Activated T-cell treated with anti-CD3 and anti-CD28 coated beads, Interleukin-2, amount 50 U/mL, for 24 hours (primary cell): ENCODE measurements around the gene IVL.

Experiments
- DNase-seq: peaks from one replicate; pipeline ENCODE4 v3.0.0-alpha.2; 2020
- H3K27ac Mint-ChIP-seq: 2 replicates; pipeline ENCODE4 v1.8.0; 2020; ENCODE audit warnings: mild to moderate bottlenecking, mixed read lengths
- H3K27me3 Mint-ChIP-seq: 2 replicates; pipeline ENCODE4 v1.8.0; 2020; ENCODE audit warnings: mixed read lengths
- H3K36me3 Mint-ChIP-seq: 2 replicates; pipeline ENCODE4 v1.8.0; 2020; ENCODE audit warnings: low read depth, mixed read lengths
- H3K4me1 Mint-ChIP-seq: 2 replicates; pipeline ENCODE4 v1.8.0; 2020; ENCODE audit warnings: low read depth, mixed read lengths
- H3K4me3 Mint-ChIP-seq: 2 replicates; pipeline ENCODE4 v1.8.0; 2020; ENCODE audit warnings: mild to moderate bottlenecking, moderate library complexity, mixed read lengths
- H3K9me3 Mint-ChIP-seq: 2 replicates; pipeline ENCODE4 v1.8.0; 2020; ENCODE audit warnings: mixed read lengths

IVL gene

GRCh38 chr1:152880316-152880715, 28.0 kb upstream of the IVL start:
- Mint-ChIP-seq H3K4me1 (peaks cover 2% of the 10 kb centered on the region), H3K27me3 (peaks cover 10% of the 10 kb centered on the region), H3K9me3 (no peaks in the 10 kb centered on the region), H3K27ac (no peak overlapping the region), H3K4me3 (no peak overlapping the region), H3K36me3 (no peaks in the 10 kb centered on the region)
- no peak for DNase-seq

- no peaks in the 10 kb centered on the region for H3K9me3 Mint-ChIP-seq
- H3K4me3 Mint-ChIP-seq = no peak overlapping the region
- DNase-seq = no peak
- peaks cover 2% of the 10 kb centered on the region for H3K4me1 Mint-ChIP-seq
- H3K27me3 Mint-ChIP-seq = peaks cover 7% of the 10 kb centered on the region
- no peaks in the 10 kb centered on the region for H3K36me3 Mint-ChIP-seq
- H3K27ac Mint-ChIP-seq = no peak overlapping the region
Measured at GRCh38 chr1:152880907-152881306, 27.4 kb upstream of the IVL start.

- no peak for DNase-seq
- H3K27ac Mint-ChIP-seq = no peak overlapping the region
- no peak overlapping the region for H3K4me3 Mint-ChIP-seq
- peaks cover 10% of the 10 kb centered on the region for H3K27me3 Mint-ChIP-seq
- H3K4me1 Mint-ChIP-seq = peaks cover 2% of the 10 kb centered on the region
- no peaks in the 10 kb centered on the region for H3K36me3 Mint-ChIP-seq
- H3K9me3 Mint-ChIP-seq = no peaks in the 10 kb centered on the region
Measured at GRCh38 chr1:152884085-152884484, 24.3 kb upstream of the IVL start.

DNA sequence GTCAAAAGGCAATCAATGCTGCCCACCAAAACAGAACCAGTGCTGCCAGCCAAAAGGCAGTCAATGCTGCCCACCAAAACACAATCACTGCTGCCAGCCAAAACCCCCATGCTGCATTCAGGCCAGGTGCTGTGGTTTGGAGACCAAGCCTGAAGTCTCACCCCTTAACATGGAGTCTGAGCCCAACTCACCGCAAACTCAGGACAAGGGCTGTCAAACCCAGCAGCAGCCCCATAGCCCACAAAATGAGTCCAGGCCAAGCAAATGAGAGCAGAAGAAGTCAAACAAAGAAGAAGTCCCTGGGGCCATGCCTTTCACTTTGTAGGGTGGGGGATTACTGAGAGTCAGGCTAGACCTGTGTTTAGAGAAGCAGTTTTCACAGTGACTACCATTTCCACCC, 23.8 kb upstream of the IVL start:
- H3K4me3 Mint-ChIP-seq = no peak overlapping the region
- H3K4me1 Mint-ChIP-seq = peaks cover 2% of the 10 kb centered on the region
- H3K9me3 Mint-ChIP-seq = no peaks in the 10 kb centered on the region
- peaks cover 11% of the 10 kb centered on the region for H3K27me3 Mint-ChIP-seq
- no peak overlapping the region for H3K27ac Mint-ChIP-seq
- H3K36me3 Mint-ChIP-seq = no peaks in the 10 kb centered on the region
- no peak for DNase-seq

DNA sequence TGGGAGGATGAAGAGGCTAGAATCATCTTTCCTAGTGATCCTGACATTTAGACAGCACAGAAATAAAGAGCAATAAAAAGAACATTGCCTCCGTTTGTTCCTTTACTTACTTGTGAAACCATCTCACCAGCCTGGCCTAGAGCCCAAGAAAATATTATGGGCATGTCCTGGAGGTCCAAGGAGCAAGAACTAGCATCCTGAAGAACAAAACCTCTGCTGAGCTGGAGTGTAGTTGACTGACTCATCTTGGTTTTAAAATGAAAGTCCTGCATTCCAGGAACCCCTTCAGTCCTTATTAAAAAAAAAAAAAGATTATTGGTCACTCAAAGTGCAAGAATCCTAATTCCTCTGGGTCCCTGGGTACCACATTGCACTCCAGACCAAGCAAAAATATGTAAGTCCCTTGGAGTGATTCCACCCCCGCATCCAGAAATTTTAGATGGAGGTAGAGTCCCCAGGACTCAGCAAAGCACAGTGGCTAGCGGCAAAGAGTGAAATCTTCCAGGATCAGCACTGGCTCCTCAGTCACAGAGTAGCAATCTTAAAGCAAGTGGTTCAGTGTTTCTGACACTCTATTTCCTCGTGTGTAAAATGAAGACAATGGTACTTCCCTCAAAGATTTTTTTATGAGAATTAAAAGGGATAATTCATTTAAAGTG, 23.3 kb upstream of the IVL start:
- Mint-ChIP-seq H3K27me3 (peaks cover 11% of the 10 kb centered on the region), H3K36me3 (no peaks in the 10 kb centered on the region), H3K27ac (no peak overlapping the region), H3K4me1 (peaks cover 2% of the 10 kb centered on the region), H3K4me3 (no peak overlapping the region), H3K9me3 (no peaks in the 10 kb centered on the region)
- DNase-seq = no peak

GRCh38 chr1:152886085-152886484, 22.3 kb upstream of the IVL start:
- no peak overlapping the region for H3K4me3 Mint-ChIP-seq
- no peak for DNase-seq
- peaks cover 11% of the 10 kb centered on the region for H3K27me3 Mint-ChIP-seq
- H3K4me1 Mint-ChIP-seq = no peaks in the 10 kb centered on the region
- H3K27ac Mint-ChIP-seq = no peak overlapping the region
- no peaks in the 10 kb centered on the region for H3K9me3 Mint-ChIP-seq
- no peaks in the 10 kb centered on the region for H3K36me3 Mint-ChIP-seq

GRCh38 chr1:152886758-152887409, 21.5 kb upstream of the IVL start:
- peaks cover 16% of the 10 kb centered on the region for H3K27me3 Mint-ChIP-seq
- H3K36me3 Mint-ChIP-seq = no peaks in the 10 kb centered on the region
- H3K27ac Mint-ChIP-seq = no peak overlapping the region
- H3K4me3 Mint-ChIP-seq = no peak overlapping the region
- no peaks in the 10 kb centered on the region for H3K4me1 Mint-ChIP-seq
- no peak for DNase-seq
- no peaks in the 10 kb centered on the region for H3K9me3 Mint-ChIP-seq

DNA sequence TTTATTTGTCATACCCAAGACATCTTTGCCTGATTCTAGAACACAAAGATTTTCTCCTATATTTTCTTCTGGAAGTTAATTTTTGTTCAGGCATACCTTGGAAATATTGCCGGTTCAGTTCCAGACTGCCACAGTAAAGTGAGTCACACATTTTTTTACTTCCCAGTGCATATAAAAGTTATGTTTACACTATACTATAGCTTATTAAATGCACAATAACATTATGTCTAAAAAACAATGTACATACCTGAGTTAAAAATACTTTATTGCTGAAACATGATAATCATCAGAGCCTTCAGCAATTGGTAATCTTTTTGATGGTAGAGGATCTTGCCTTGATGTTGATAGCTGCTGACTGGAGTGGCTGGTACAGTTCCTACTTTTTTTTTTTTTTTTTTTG, 20.2 kb upstream of the IVL start:
- no peaks in the 10 kb centered on the region for H3K9me3 Mint-ChIP-seq
- no peak overlapping the region for H3K4me3 Mint-ChIP-seq
- H3K36me3 Mint-ChIP-seq = no peaks in the 10 kb centered on the region
- no peaks in the 10 kb centered on the region for H3K4me1 Mint-ChIP-seq
- peaks cover 18% of the 10 kb centered on the region for H3K27me3 Mint-ChIP-seq
- DNase-seq = no peak
- H3K27ac Mint-ChIP-seq = no peak overlapping the region

GRCh38 chr1:152899027-152899426, 9.3 kb upstream of the IVL start:
- H3K9me3 Mint-ChIP-seq = no peaks in the 10 kb centered on the region
- H3K36me3 Mint-ChIP-seq = no peaks in the 10 kb centered on the region
- no peak for DNase-seq
- no peaks in the 10 kb centered on the region for H3K4me1 Mint-ChIP-seq
- no peak overlapping the region for H3K27ac Mint-ChIP-seq
- peaks cover 40% of the 10 kb centered on the region for H3K27me3 Mint-ChIP-seq
- H3K4me3 Mint-ChIP-seq = no peak overlapping the region

- H3K27ac Mint-ChIP-seq = no peak overlapping the region
- H3K4me3 Mint-ChIP-seq = no peak overlapping the region
- no peak for DNase-seq
- H3K36me3 Mint-ChIP-seq = no peaks in the 10 kb centered on the region
- H3K9me3 Mint-ChIP-seq = no peaks in the 10 kb centered on the region
- peaks cover 38% of the 10 kb centered on the region for H3K27me3 Mint-ChIP-seq
- no peaks in the 10 kb centered on the region for H3K4me1 Mint-ChIP-seq
Measured at GRCh38 chr1:152899883-152900282, 8.5 kb upstream of the IVL start.

DNA sequence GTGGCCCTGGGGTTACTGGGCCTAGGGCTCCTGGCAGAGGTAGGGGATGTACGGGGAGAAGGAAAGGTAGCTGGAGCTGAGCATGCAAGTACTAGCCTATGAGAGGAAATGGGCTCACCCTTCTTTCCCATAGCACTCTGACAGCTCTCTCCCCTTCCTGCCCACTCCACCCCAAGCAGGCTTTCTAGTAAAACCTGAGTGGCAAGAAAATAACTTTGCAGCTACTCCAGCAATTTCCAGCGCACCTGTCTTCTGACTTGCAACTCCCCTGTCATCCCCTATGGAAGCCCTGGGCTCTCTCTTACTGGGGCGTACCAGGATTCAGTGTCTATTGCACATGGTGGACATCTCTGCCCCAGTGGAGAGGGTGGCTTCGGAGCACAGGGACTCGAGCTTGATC, 6.7 kb upstream of the IVL start:
- peaks cover 50% of the 10 kb centered on the region for H3K27me3 Mint-ChIP-seq
- H3K4me3 Mint-ChIP-seq = no peak overlapping the region
- DNase-seq = no peak
- H3K4me1 Mint-ChIP-seq = no peaks in the 10 kb centered on the region
- no peaks in the 10 kb centered on the region for H3K9me3 Mint-ChIP-seq
- no peak overlapping the region for H3K27ac Mint-ChIP-seq
- no peaks in the 10 kb centered on the region for H3K36me3 Mint-ChIP-seq

- Mint-ChIP-seq H3K4me1 (peaks cover 3% of the 10 kb centered on the region), H3K27me3 (peaks cover 46% of the 10 kb centered on the region), H3K27ac (no peak overlapping the region), H3K9me3 (no peaks in the 10 kb centered on the region), H3K4me3 (no peak overlapping the region), H3K36me3 (no peaks in the 10 kb centered on the region)
- DNase-seq = no peak
Measured at GRCh38 chr1:152902636-152903035, 5.7 kb upstream of the IVL start.

- H3K4me1 Mint-ChIP-seq = peaks cover 9% of the 10 kb centered on the region
- no peaks in the 10 kb centered on the region for H3K36me3 Mint-ChIP-seq
- no peaks in the 10 kb centered on the region for H3K9me3 Mint-ChIP-seq
- H3K27ac Mint-ChIP-seq = no peak overlapping the region
- DNase-seq = no peak
- peaks cover 61% of the 10 kb centered on the region for H3K27me3 Mint-ChIP-seq
- H3K4me3 Mint-ChIP-seq = no peak overlapping the region
Measured at GRCh38 chr1:152904688-152905440, 3.5 kb upstream of the IVL start.

DNA sequence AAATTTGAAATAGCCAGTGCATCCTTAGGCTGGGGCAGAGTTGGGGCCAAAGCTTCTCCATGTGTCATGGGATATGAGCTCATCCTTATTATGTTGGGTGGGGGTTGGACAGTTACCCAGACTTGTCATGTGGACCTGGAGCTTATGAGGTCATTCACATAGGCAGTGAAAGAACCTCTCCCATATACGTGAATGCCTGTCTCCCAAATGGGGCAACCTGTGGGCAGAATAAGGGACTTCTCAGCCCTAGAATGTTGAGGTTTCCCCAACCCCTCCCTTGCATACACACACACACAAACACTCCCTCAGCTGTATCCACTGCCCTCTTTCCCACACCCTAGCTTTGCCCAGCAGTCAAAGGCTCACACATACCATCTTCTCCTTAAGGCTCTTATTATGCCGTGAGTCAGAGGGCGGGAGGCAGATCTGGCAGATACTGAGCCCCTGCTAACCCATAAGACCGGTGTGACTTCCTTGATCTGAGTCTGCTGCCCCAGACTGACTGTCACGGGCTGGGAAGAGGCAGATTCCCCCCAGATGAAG, 2.3 kb upstream of the IVL start:
- no peak for DNase-seq
- Mint-ChIP-seq H3K4me3 (no peak overlapping the region), H3K9me3 (no peaks in the 10 kb centered on the region), H3K4me1 (peaks cover 9% of the 10 kb centered on the region), H3K27me3 (peaks cover 54% of the 10 kb centered on the region), H3K36me3 (no peaks in the 10 kb centered on the region), H3K27ac (no peak overlapping the region)

GRCh38 chr1:152909206-152909605, 860 bp downstream of the IVL start:
- Mint-ChIP-seq H3K27me3 (peaks cover 65% of the 10 kb centered on the region), H3K9me3 (no peaks in the 10 kb centered on the region), H3K4me3 (no peak overlapping the region), H3K36me3 (no peaks in the 10 kb centered on the region), H3K27ac (no peak overlapping the region), H3K4me1 (peaks cover 9% of the 10 kb centered on the region)
- DNase-seq = no peak
